GM21529 (cell line): ENCODE results near the gene CCDC40.

Experiments
- ATAC-seq: cut with Tn5 transposase; IDR thresholded peaks from one replicate; pipeline ENCODE4 v1.9.1; 2021; ENCODE audit not compliant: unreplicated experiment

The CCDC40 gene

GRCh38 chr17:80000981-80001775 lies 35.3 kb upstream of the CCDC40 start:
- ATAC-seq = no peak

- no peak for ATAC-seq
Observed at GRCh38 chr17:80002070-80002641, 34.3 kb upstream of the CCDC40 start.

GRCh38 chr17:80002690-80003490 lies 33.6 kb upstream of the CCDC40 start:
- no peak for ATAC-seq

GRCh38 chr17:80003969-80004368 lies 32.5 kb upstream of the CCDC40 start:
- ATAC-seq = no peak

- ATAC-seq = no peak
Observed at GRCh38 chr17:80005360-80006338, 30.8 kb upstream of the CCDC40 start.

- no peak for ATAC-seq
Observed at GRCh38 chr17:80006339-80006720, 30.1 kb upstream of the CCDC40 start.

- ATAC-seq = no peak
Observed at GRCh38 chr17:80006811-80007752, 29.4 kb upstream of the CCDC40 start.

GRCh38 chr17:80007939-80008338 lies 28.5 kb upstream of the CCDC40 start:
- ATAC-seq = no peak

GRCh38 chr17:80008383-80008840 lies 28.0 kb upstream of the CCDC40 start:
- ATAC-seq = peak; percentile 49

- ATAC-seq = no peak
Observed at GRCh38 chr17:80008848-80009247, 27.6 kb upstream of the CCDC40 start.

GRCh38 chr17:80009391-80010282 lies 26.8 kb upstream of the CCDC40 start:
- ATAC-seq = no peak

- no peak for ATAC-seq
Observed at GRCh38 chr17:80010283-80010858, 26.1 kb upstream of the CCDC40 start.

- no peak for ATAC-seq
Observed at GRCh38 chr17:80011989-80012555, 24.4 kb upstream of the CCDC40 start.

- no peak for ATAC-seq
Observed at GRCh38 chr17:80012765-80013741, 23.4 kb upstream of the CCDC40 start.

- ATAC-seq = no peak
Observed at GRCh38 chr17:80017226-80018010, 19.0 kb upstream of the CCDC40 start.
